HG02884 (cell line): Measurements from ENCODE around the gene UMAD1.

ENCODE experiments used
- ATAC-seq: cut with Tn5 transposase; IDR thresholded peaks from one replicate; pipeline ENCODE4 v1.9.1; 2021; ENCODE audit warnings: mild to moderate bottlenecking, moderate library complexity; ENCODE audit not compliant: unreplicated experiment

UMAD1 gene

DNA sequence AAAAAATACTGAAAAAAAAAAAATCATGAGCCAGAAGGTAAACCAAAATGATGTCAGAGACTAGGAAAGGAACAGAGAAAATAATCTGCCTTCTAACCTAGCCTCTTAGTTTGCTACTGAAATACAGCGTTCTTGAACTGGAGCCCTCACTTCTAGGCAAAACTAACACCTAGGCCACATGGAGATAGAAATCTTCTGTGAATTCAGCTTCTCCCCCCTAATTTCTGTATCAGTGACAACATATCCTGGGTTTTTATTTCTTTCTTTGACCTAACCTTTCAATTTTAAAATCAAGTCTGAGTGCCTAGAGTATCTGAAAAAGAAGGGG is 228.0 kb downstream of the UMAD1 start:
- no peak for ATAC-seq

DNA sequence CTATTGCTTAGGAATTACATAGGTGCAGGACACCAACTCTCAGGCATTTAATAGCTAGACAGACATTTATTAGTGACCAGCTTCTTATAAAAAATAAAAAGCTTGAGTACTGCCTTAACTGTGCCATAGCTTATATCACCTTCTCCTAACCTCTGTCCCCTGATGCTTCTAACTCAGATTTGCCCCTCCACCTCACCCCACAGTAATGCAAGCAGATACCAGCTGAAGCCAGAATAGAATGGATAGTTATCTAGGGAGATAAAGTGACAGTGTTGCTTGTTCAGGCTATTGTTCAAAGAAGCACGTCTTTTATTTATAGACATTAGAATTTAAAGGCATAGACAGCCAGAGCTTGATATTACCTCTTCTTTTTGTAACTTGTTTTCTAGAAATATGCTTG is 228.5 kb downstream of the UMAD1 start:
- no peak for ATAC-seq

- ATAC-seq = no peak
Measured at GRCh38 chr7:7869651-7870050, 229.1 kb downstream of the UMAD1 start.

DNA sequence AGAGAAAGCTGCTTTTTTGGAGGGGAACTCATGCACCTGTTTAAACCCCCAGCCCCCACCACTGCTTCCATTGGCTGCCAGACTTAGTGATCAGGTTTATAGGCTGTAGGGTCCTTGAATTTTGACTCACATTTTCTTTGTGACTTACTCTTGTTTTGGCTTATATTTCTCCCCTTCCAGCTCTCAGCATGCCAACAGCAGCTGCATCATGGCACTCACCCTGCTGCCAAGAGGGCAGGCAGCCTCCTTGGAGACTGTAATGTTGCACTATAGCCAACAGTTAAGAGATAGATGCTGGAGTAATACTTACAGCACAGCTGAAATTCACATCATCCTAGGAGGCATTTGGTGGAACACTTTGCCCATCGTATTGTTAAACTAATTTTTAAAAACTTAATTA is 230.0 kb downstream of the UMAD1 start:
- no peak for ATAC-seq

DNA sequence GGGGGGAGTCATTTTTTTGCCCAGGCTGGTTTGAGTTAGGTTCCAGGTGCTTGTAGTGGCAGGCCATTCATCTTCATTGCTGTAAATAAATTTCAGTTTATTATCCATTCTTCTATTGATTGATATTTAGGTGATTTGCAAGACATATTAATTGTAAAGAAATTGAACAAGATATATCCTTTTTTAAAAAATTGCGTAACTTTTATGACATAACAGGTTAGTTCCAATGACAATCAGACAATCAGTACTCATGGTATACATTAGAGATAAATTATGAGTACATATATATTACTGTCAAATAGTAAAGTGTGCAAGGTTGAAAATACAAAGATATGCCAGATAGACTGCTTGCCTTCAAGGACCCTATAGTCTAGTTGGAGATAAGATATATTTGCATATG is 235.9 kb downstream of the UMAD1 start:
- ATAC-seq = no peak

GRCh38 chr7:7881581-7881980 is 241.0 kb downstream of the UMAD1 start:
- no peak for ATAC-seq

GRCh38 chr7:7882888-7883287 is 242.3 kb downstream of the UMAD1 start:
- no peak for ATAC-seq

DNA sequence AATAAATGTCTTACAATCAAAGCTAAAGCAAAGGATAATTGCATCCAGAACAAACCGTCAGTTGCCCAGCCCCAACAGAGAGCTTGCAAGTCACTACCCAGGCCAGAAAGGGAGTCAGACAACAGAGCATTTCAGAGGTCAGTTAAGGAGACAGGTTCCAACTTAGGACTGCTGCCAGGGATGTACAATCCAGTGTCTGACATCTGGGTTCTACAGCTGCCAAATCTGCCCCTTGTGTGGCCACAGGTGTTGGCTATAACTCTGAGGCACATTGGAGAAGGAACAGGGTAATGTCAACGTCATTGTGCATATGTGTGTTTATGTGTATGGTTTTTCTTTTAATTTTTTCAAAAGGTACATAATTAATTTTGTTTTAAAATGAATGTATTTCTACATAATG is 242.8 kb downstream of the UMAD1 start:
- ATAC-seq = no peak

DNA sequence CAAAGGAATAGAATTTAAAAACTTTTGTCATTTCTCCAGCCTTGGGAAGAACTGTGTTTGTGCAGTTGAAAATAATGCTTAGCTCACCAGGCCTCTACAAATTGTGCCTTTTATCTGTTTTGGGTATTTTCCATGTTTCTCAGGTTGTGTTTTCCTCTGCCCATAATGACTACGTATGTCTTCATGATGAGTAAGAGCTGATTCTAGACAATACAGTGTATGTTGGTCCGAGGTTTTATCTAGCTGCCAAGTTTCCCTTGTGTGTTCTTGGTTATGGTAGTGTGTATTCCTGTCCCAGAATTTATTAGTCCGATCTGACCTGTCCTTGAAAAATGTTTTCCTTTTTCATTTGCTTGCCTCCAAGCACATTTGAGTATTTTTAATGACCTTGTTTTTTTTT is 244.3 kb downstream of the UMAD1 start:
- ATAC-seq = no peak

DNA sequence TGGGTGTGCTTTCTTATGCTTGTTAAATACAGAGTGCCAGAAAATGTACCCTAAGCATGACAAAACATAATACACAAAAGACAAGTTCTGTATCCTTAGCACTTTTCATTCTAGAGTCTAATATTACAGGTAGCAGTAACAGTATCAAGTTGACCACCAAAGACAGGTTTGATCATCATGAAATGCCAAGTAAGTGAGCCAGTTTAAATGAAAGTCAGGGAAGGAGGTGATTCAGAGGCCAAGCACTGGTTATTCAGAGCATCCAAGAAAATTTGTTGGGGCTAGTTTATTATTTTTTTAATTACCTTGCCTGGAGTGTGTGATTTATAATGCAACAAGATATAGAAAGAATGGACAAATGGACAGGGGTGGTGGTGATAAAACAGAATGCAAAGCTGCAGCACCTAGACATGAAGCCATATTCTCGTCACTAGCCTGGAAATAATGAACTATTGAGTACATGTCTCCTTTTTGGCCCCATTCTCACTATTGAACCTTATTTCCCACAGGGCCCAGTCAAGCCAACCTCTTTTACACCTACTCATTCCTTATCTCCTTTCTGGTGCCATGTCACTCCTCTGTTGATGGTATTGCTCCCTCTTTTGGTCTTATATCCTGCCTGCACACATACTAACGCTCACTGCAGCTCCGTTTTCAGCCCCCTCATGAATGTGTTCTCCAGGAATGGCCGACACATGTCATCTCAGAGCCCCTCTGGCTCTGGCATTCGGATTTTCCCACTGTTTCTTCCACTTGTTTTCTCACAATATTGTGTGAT is 249.4 kb downstream of the UMAD1 start:
- ATAC-seq = no peak

GRCh38 chr7:7895004-7895650 is 254.6 kb downstream of the UMAD1 start:
- ATAC-seq = no peak

GRCh38 chr7:7895754-7896153 is 255.2 kb downstream of the UMAD1 start:
- ATAC-seq = no peak

DNA sequence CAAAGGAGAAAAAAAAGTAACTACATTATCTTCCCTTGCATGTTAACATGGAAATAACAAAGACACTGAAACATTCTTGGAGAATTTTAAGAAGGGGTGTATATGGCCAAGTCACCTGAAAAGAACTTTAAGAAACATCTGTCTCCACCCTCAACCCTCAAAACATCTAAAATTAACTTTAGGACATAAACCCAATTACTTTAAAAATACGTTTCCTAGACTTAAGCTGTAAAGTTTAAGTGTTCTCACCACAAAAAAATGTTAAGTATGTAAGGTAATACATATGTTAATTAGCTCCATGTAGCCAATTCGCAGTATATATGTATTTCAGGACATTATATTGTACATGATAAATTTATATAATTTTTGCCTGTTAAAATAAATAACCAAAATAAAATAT is 257.0 kb downstream of the UMAD1 start:
- no peak for ATAC-seq

DNA sequence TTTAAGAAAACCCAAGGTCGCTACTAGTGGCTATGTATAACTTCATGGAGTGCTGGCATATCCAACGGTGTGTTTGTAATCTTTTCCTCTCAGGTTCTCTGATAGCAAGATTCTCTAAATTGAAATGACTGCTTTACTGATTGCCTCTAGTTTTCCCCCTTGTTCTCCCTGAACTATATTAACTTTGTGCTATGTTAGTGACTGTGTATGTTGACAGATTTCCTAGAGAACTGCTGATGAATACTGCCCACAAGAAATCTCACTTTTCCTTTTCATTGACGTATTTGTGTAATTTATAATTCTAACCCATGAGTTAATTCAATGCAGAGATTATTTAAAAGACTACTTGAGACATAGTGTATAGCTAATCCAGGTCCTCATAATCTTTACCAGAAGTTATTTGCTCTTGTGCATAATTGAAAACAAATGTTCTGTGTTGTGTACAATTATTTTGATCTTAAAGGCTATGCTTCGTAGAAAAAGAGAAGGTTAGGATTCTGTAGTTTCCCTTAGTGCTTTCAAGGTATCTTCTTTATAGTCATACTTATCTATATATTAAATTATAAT is 257.5 kb downstream of the UMAD1 start:
- ATAC-seq = no peak

- no peak for ATAC-seq
Measured at GRCh38 chr7:7902845-7903244, 262.3 kb downstream of the UMAD1 start.

DNA sequence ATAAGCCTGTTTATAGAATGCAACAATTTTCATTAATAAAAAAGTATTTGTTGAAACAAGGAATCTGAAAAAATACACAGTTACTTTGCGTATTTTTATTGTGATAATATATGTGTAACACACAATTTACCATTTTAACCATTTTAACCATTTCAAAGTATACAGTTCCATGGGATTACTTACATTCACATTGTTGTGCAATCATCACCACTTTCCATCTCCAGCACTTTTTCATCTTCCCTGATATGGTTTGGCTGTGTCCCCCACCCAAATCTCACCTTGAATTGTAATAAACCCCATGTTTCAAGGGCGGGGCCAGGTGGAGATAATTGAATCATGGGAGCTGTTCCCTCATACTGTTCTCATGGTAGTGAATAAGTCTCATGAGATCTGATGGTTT is 266.8 kb downstream of the UMAD1 start:
- no peak for ATAC-seq

- no peak for ATAC-seq
Measured at GRCh38 chr7:7908622-7909145, 268.1 kb downstream of the UMAD1 start.

DNA sequence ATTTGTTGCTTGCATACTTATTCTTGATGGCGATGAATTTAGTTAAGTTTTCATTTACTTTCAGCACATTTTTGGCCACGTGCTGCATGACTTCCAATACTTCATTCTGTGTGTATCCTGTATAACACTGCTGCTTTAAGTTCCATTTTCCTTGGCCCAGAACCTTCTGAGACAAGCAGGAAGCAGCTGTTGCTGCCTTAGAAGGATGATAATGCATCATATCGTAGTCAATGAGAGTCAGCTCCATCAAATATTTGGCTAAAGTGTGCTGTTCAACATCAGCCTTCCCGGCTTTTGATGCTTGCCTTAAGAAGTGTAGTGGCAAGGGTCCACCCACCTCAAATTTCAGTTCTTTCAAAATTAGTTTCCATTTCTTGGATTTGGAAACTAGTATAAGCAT is 268.8 kb downstream of the UMAD1 start:
- no peak for ATAC-seq

- ATAC-seq = no peak
Measured at GRCh38 chr7:7911369-7912123, 271.0 kb downstream of the UMAD1 start.

- ATAC-seq = no peak
Measured at GRCh38 chr7:7912937-7913336, 272.4 kb downstream of the UMAD1 start.

GRCh38 chr7:7913504-7913903 is 273.0 kb downstream of the UMAD1 start:
- ATAC-seq = no peak

DNA sequence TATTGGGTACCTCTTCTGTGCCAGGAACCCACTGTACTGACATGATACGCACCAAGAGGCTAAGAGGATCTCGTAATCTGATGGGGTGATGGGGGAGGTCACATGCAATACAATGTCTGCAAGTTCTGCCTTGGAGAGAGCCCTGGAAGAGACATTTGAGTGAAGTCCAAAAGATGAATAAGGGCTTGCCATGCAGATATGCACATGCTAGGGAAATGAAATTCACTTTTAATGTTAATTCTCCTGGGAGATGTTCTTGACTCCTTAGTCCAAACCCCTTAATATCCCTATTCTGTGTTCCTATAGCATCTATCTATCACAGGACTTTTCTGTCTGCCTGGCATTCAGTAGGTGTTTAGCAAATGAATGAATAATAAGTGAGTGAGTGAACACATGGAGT is 274.0 kb downstream of the UMAD1 start:
- ATAC-seq = no peak
